ENCODE data around the gene HSF4.

DNA sequence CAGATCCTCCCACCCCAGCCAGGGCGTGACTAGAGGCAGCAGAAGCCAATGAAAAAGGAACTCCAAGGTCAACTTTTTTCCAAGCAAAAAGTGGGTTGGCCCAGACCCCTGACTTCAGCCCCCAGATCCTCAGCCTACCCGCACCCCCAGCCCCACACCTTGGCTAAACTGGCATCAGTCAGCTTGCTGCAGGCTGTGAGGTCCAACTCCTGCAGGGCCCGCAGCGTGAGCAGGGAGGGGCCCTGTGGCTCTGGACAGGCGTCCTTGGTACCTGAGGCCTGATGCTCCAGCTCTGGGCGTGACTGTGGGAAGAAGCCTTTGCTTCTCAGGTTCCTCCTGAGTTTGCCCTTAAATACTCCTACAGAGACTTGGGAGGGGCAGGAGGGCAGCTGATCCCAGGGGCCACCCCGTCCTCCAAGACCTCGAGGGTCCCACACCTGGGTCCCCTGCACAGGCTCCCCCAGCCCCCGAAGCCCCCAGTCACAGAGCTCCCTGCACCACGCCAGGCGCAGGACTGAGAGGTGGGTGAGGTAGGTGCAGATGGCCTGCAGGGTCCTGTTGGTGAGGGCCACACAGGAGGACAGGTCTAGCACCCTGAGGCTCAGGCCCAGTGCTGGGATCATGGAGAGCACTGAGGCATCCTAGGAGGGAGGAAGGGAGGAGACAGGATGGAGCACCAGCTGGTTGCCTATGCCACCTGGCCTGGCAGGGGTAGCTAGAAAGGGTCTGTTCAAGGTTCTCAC, 43.8 kb downstream of the HSF4 start:
- TF ChIP-seq, protein P1, sequence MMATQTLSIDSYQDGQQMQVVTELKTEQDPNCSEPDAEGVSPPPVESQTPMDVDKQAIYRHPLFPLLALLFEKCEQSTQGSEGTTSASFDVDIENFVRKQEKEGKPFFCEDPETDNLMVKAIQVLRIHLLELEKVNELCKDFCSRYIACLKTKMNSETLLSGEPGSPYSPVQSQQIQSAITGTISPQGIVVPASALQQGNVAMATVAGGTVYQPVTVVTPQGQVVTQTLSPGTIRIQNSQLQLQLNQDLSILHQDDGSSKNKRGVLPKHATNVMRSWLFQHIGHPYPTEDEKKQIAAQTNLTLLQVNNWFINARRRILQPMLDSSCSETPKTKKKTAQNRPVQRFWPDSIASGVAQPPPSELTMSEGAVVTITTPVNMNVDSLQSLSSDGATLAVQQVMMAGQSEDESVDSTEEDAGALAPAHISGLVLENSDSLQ (IDR thresholded peaks at IDR 0.05), result no peak
- no peak for TF ChIP-seq FOXA1 (IDR thresholded peaks at IDR 0.05)
- TF ChIP-seq BHLHE40 (IDR thresholded peaks at IDR 0.05; ENCODE audit: borderline replicate concordance), result no peak
- TF ChIP-seq TARDBP (IDR thresholded peaks at IDR 0.05), result no peak
- TF ChIP-seq LEF1 (IDR thresholded peaks at IDR 0.05; ENCODE audit: borderline replicate concordance), result no peak
- no peak for TF ChIP-seq FOXM1 (IDR thresholded peaks at IDR 0.05; ENCODE audit: borderline replicate concordance)
- TF ChIP-seq ZNF384 (IDR thresholded peaks at IDR 0.05), result no peak
- no peak for TF ChIP-seq HDGF (IDR thresholded peaks at IDR 0.05; ENCODE audit: borderline replicate concordance)
- TF ChIP-seq ARNT (IDR thresholded peaks at IDR 0.05), result no peak
- no peak for TF ChIP-seq ELF4 (IDR thresholded peaks at IDR 0.05)
- no peak for TF ChIP-seq SUZ12 (IDR thresholded peaks at IDR 0.05)
- TF ChIP-seq NFRKB (IDR thresholded peaks at IDR 0.05), result no peak
- TF ChIP-seq SP1 (IDR thresholded peaks at IDR 0.05), result no peak
